AG09319 (cell line): Measurements from ENCODE around the gene SLC8A3.
A peak's percentile ranks its signal among the peaks of the same experiment; 100 is the strongest.

Source experiments
- DNase-seq: peaks from one replicate; pipeline ENCODE4 v3.0.0-alpha.2; 2010; ENCODE audit warnings: low read depth; ENCODE audit errors: extremely low read depth
- TF ChIP-seq, protein P1 (sequence below): IDR thresholded peaks from 2 replicates; pipeline ENCODE4 v1.5.1; 2011; ENCODE audit warnings: low read depth, mild to moderate bottlenecking, inconsistent platforms, low read length, moderate library complexity

The SLC8A3 gene

DNA sequence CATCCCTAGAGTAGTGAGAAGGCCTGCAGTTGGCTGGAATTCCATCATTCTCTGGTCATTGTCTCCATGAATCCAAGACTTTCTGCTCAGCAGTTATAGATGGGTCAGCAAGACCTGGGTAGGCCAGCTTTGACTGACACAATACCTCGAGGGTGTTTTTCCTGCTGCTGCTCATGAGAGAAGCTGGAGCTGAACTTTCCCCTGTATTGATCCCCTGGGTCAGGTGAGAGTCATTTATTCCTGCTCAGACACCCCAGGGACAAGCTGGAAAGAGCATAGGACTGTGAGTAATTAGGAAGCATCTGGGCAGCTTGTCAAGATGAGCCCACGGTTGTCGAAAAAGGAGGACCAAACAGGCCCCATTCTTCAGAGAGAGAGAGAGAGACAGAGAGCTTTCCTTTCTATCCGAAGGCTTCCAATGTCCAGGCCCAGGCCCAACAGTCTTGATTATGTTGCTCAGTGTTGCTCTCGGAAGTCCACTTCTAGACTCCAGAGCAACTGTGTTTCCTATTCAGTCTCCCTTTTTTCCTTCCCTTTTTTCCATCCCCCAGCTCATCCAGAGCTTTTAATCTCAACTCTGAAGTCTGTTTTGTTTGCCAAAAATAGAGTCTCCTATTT, 131.1 kb downstream of the SLC8A3 start:
- DNase-seq, result no peak
- TF ChIP-seq, protein P1, sequence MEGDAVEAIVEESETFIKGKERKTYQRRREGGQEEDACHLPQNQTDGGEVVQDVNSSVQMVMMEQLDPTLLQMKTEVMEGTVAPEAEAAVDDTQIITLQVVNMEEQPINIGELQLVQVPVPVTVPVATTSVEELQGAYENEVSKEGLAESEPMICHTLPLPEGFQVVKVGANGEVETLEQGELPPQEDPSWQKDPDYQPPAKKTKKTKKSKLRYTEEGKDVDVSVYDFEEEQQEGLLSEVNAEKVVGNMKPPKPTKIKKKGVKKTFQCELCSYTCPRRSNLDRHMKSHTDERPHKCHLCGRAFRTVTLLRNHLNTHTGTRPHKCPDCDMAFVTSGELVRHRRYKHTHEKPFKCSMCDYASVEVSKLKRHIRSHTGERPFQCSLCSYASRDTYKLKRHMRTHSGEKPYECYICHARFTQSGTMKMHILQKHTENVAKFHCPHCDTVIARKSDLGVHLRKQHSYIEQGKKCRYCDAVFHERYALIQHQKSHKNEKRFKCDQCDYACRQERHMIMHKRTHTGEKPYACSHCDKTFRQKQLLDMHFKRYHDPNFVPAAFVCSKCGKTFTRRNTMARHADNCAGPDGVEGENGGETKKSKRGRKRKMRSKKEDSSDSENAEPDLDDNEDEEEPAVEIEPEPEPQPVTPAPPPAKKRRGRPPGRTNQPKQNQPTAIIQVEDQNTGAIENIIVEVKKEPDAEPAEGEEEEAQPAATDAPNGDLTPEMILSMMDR, result no peak

DNA sequence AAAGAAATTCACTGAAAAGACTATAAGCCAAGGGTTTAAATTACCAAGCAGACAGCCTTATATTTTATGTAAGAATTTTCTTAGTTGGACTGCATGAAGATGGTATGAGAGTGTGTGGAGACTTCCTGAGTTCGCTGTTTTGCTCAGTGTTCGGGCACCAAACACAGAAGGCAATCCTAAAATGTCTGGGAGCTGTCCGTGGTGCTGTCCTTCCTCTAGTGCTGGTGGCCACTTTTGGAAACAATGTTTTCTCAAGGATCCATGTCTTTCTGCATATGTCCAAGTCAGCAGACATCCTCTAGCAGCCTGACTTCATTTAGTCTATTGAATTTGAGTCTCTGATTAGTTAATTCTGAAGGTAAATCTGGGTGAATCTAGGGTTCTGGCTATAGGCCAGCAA, 135.8 kb downstream of the SLC8A3 start:
- DNase-seq, result no peak
- TF ChIP-seq, protein P1, result no peak

DNA sequence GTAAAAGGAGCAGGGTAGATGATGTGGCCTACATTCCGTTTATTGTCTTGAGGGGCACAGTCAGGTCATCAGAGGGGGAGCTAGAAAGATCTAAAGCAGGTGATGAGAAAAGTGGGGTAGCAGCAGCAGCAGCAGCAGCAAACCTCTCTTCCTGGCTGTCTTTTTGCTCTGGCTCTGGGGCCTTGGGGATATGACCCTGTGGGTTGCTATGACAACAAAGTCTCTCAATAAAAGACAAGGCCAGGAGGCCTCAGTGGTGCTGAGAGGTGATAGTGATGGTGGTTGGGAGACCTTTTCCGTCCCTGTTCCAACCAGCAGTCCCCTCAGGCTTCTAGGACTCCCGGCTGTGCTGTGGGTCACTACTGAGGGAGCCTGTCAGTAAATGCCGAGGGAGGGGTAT, 138.6 kb downstream of the SLC8A3 start:
- TF ChIP-seq, protein P1, result no peak
- DNase-seq, result no peak

DNA sequence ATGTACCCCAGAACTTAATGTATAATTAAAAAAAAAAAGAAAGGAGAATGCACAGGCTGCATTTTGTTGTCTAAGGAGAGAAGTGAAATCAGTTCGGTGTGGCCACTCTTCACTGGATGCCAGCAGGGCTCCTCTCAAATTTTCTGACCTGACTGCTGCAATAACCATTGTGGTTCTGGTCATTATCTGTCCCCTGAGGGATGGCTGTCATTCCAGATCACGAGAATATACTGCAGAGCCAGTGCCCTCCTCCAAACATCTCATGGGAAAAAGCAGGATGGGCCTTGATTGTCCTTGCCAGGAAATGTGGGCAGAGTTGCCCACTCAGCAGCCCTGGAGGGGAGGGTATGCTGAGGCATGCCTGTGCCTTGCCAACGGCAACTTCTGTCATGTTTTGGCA, 139.1 kb downstream of the SLC8A3 start:
- DNase-seq, result no peak
- TF ChIP-seq, protein P1, result no peak

DNA sequence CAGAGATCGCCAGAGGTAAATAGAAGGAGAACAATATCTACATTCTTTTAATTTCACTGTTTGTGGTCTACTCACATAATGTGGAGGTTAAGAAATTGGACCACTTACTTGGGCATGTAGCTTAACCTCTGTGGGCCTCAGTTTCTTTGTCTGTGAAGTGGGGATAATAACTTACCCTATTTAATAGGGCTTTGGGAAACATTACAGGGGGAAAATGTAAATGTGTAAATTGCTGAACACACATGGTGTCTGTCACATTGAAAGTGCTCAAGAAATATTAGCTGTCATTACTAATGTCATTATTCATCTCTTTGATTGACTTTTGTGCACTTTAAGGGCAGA, 140.5 kb downstream of the SLC8A3 start:
- DNase-seq, result no peak
- TF ChIP-seq, protein P1, result no peak

DNA sequence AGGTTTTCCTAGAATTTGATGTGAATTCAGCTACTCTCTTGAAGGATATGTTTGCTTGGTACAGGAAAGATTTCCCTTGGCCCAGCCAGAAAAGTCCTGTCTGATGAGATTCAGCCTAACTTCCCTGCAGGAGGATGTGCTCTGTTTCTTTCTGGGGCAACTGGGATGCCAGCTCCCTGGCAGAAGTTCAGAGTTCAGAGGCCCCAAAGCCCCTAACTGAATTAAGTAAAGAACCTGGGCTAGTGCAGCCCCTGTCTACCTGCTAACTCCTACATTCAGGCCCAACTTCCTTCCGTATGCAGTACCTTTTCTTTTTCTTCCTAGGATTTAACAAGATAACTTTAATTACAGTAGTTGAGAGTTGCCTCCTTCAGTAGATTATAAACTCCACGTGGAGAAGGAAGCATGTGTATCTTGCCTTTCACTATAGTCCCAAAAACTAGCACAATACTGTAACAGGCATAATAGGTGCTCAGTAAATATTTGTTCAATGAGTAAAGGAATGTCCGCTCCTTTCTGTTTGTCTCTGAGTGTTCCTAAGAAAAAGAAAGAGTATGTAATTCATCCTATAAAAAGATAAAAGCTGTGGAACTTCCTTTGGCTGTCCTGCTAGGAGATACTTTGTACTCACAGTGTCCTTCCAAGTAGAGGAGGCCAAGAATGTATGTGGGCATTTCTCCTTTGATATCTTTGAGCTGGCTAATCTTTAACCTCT, 141.0 kb downstream of the SLC8A3 start:
- TF ChIP-seq, protein P1, result no peak
- DNase-seq, result no peak

DNA sequence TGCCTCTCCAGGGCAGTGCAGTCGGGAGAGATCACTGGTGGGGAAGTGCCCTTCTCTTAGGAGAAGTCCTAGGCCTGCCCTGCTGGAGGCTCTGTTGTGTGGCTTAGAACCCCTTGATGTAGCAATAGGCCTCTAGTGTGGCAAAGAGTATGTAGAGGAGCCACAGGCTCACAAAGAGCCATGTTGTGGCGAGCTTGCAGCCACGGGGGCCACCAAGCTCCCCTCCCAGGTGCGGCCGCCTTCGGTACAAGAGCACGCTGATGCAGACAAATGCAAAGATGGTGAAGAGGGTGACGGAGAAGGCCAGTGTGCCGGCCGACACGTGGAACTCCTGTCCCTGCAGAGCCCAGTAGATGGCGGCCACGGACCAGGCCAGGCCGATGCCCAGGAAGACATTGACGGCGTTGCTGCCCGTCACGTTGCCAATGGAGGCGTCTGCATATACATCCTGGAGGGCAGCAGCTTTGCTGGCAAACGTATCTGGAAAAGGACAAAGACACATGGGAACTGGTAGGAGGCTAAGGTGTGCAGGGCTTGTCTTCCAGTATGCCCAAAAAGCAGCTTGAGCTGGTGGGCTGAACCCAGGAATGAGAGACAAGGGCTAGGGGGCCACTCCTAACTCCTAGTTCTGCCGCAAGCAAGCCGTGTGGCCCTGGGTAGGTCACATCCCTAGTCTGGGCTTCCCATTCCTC, 142.8 kb downstream of the SLC8A3 start:
- TF ChIP-seq, protein P1, result peak; percentile 53
- no peak for DNase-seq
